Astrocyte (in vitro differentiated cells and primary cell): Measurements from ENCODE around the gene CAMK1D. TPM values are rescaled to one million over a fixed set of nuclear protein-coding genes. Genes with fewer than 3 reads are reported as not detected.

Experiments
- DNase-seq: peaks from one replicate; pipeline ENCODE4 v3.0.0-alpha.2; 2010; ENCODE audit warnings: low read depth
- FAIRE-seq: peaks from 2 replicates; lab custom pipeline; 2011; peaks lifted over from hg19 to GRCh38; lab: Jason Lieb, UNC
- H2AFZ ChIP-seq: 2 replicates; pipeline ENCODE4 v1.6.0; 2012; ENCODE audit warnings: low read depth, low read length, inconsistent platforms
- H3K27ac ChIP-seq: 2 replicates; pipeline ENCODE4 v1.5.1; 2011; ENCODE audit warnings: low read depth, low read length, inconsistent platforms
- H3K27me3 ChIP-seq: 2 replicates; pipeline ENCODE4 v1.6.0; 2011; ENCODE audit warnings: low read length, inconsistent platforms; ENCODE audit not compliant: insufficient read depth
- H3K36me3 ChIP-seq: 2 replicates; pipeline ENCODE4 v1.5.1; 2011; ENCODE audit warnings: low read length, inconsistent platforms; ENCODE audit not compliant: insufficient read depth
- H3K4me1 ChIP-seq: 2 replicates; pipeline ENCODE4 v1.5.1; 2011; ENCODE audit warnings: low read length, inconsistent platforms; ENCODE audit not compliant: insufficient read depth
- H3K4me2 ChIP-seq: 2 replicates; pipeline ENCODE4 v1.6.0; 2012; ENCODE audit warnings: low read length, inconsistent platforms
- H3K4me3 ChIP-seq: 2 replicates; pipeline ENCODE4 v1.5.1; 2011; ENCODE audit warnings: low read depth, mild to moderate bottlenecking, low read length, inconsistent platforms; ENCODE audit not compliant: insufficient read depth
- H3K79me2 ChIP-seq: 2 replicates; pipeline ENCODE4 v1.6.0; 2012; ENCODE audit warnings: mild to moderate bottlenecking, low read length, inconsistent platforms; ENCODE audit not compliant: insufficient read depth
- H3K9ac ChIP-seq: 2 replicates; pipeline ENCODE4 v1.6.0; 2012; ENCODE audit warnings: mild to moderate bottlenecking, low read length, inconsistent platforms
- H3K9me3 ChIP-seq: 2 replicates; pipeline ENCODE4 v1.5.1; 2012; ENCODE audit warnings: low read depth, mild to moderate bottlenecking, low read length, inconsistent platforms; ENCODE audit not compliant: insufficient read depth
- H4K20me1 ChIP-seq: 2 replicates; pipeline ENCODE4 v1.6.0; 2012; ENCODE audit warnings: low read length, inconsistent platforms; ENCODE audit not compliant: insufficient read depth
- H3K27ac Mint-ChIP-seq: one replicate; pipeline ENCODE4 v1.8.0; 2021; ENCODE audit warnings: mild to moderate bottlenecking, mixed read lengths; ENCODE audit not compliant: unreplicated experiment
- H3K27me3 Mint-ChIP-seq: one replicate; pipeline ENCODE4 v1.8.0; 2021; ENCODE audit warnings: low read depth, mixed read lengths; ENCODE audit not compliant: unreplicated experiment
- H3K36me3 Mint-ChIP-seq: one replicate; pipeline ENCODE4 v1.8.0; 2021; ENCODE audit warnings: low read depth, mixed read lengths; ENCODE audit not compliant: unreplicated experiment
- H3K4me1 Mint-ChIP-seq: one replicate; pipeline ENCODE4 v1.8.0; 2021; ENCODE audit warnings: low read depth, mixed read lengths; ENCODE audit not compliant: unreplicated experiment
- H3K4me3 Mint-ChIP-seq: one replicate; pipeline ENCODE4 v1.8.0; 2021; ENCODE audit warnings: mild to moderate bottlenecking, moderate library complexity, mixed read lengths; ENCODE audit not compliant: unreplicated experiment
- H3K9me3 Mint-ChIP-seq: one replicate; pipeline ENCODE4 v1.8.0; 2021; ENCODE audit warnings: mild to moderate bottlenecking, mixed read lengths; ENCODE audit not compliant: unreplicated experiment
- CTCF ChIP-seq: IDR thresholded peaks from 2 replicates; pipeline ENCODE4 v1.5.1; 2011; ENCODE audit warnings: low read depth, mild to moderate bottlenecking, inconsistent platforms, low read length, moderate library complexity; ENCODE audit not compliant: insufficient read depth
- EZH2 ChIP-seq: IDR thresholded peaks from 2 replicates; pipeline ENCODE4 v1.6.1; 2012; ENCODE audit warnings: mild to moderate bottlenecking, low read length, inconsistent platforms; ENCODE audit not compliant: insufficient read depth
- total RNA-seq: library from RNA; stranded (reverse); gene quantifications from 2 replicates; pipeline ENCODE4 v1.2.1, GENCODE V29; 2021

CAMK1D gene
- total RNA-seq, 1 donor from 2014 or later = 23.6 TPM

GRCh38 chr10:12733271-12733670, 383.9 kb downstream of the CAMK1D start:
- Histone ChIP-seq H3K27me3 (no peaks in the 10 kb centered on the region), H3K4me3 (no peak overlapping the region), H4K20me1 (peaks cover 30% of the 10 kb centered on the region), H3K4me1 (peaks cover under 1% of the 10 kb centered on the region), H3K9me3 (no peaks in the 10 kb centered on the region), H3K27ac (no peak overlapping the region), H2AFZ (no peak overlapping the region), H3K36me3 (no peaks in the 10 kb centered on the region), H3K9ac (no peak overlapping the region), H3K79me2 (no peaks in the 10 kb centered on the region), H3K4me2 (no peak overlapping the region)
- DNase-seq (no peak), FAIRE-seq (no peak)
- TF ChIP-seq CTCF (no peak), EZH2 (no peak)
- Mint-ChIP-seq H3K27me3 (no peaks in the 10 kb centered on the region), H3K9me3 (no peaks in the 10 kb centered on the region), H3K4me1 (peaks cover 8% of the 10 kb centered on the region), H3K27ac (no peak overlapping the region), H3K4me3 (no peak overlapping the region), H3K36me3 (peaks cover 8% of the 10 kb centered on the region)

GRCh38 chr10:12735843-12736462, 386.6 kb downstream of the CAMK1D start:
- Histone ChIP-seq H4K20me1 (peaks cover 13% of the 10 kb centered on the region), H3K4me1 (no peaks in the 10 kb centered on the region), H3K4me3 (no peak overlapping the region), H2AFZ (no peak overlapping the region), H3K4me2 (no peak overlapping the region), H3K9ac (no peak overlapping the region), H3K36me3 (no peaks in the 10 kb centered on the region), H3K27ac (no peak overlapping the region), H3K79me2 (no peaks in the 10 kb centered on the region), H3K9me3 (no peaks in the 10 kb centered on the region), H3K27me3 (no peaks in the 10 kb centered on the region)
- Mint-ChIP-seq H3K27me3 (peaks cover 3% of the 10 kb centered on the region), H3K4me3 (no peak overlapping the region), H3K36me3 (peaks cover 8% of the 10 kb centered on the region), H3K27ac (no peak overlapping the region), H3K4me1 (peaks cover 3% of the 10 kb centered on the region), H3K9me3 (no peaks in the 10 kb centered on the region)
- DNase-seq (no peak), FAIRE-seq (no peak)
- TF ChIP-seq EZH2 = no peak
- TF ChIP-seq CTCF = no peak

- H3K4me1 Mint-ChIP-seq = peaks cover 3% of the 10 kb centered on the region
- H3K27me3 ChIP-seq = no peaks in the 10 kb centered on the region
- no peak overlapping the region for H3K27ac ChIP-seq
- no peak overlapping the region for H3K9ac ChIP-seq
- no peaks in the 10 kb centered on the region for H3K79me2 ChIP-seq
- peaks cover 8% of the 10 kb centered on the region for H3K36me3 Mint-ChIP-seq
- FAIRE-seq (no peak), DNase-seq (no peak)
- H3K36me3 ChIP-seq = no peaks in the 10 kb centered on the region
- H4K20me1 ChIP-seq = peaks cover 5% of the 10 kb centered on the region
- TF ChIP-seq EZH2 = no peak
- no peak for TF ChIP-seq CTCF
- H2AFZ ChIP-seq = no peak overlapping the region
- H3K27me3 Mint-ChIP-seq = peaks cover 14% of the 10 kb centered on the region
- H3K4me2 ChIP-seq = no peak overlapping the region
- no peaks in the 10 kb centered on the region for H3K9me3 ChIP-seq
- H3K27ac Mint-ChIP-seq = no peak overlapping the region
- H3K4me3 ChIP-seq = no peak overlapping the region
- peaks cover 2% of the 10 kb centered on the region for H3K9me3 Mint-ChIP-seq
- H3K4me1 ChIP-seq = no peaks in the 10 kb centered on the region
- H3K4me3 Mint-ChIP-seq = no peak overlapping the region
Measured at GRCh38 chr10:12740813-12741212, 391.5 kb downstream of the CAMK1D start.
